Endothelial cell of umbilical vein (primary cell): Measurements from ENCODE around the gene FLRT1. TPM values are rescaled to one million over a fixed set of nuclear protein-coding genes. Genes with fewer than 3 reads are reported as not detected.

ENCODE experiments used
- BruUV-seq: library from RNA; stranded (reverse); fragments of 400-500 nt; replicated peaks from 2 replicates; lab custom pipeline; 2021; lab: Mats Ljungman, UMichigan
- CTCF ChIA-PET: fragments of 300-600, 350-600 bp; sonication (Branson Sonifier 250); formaldehyde crosslinking; loops from one replicate; lab custom pipeline; 2021; ENCODE audit warnings: antibody characterized with exemption, inconsistent platforms; lab: Charles Lee
- POLR2A ChIA-PET: fragments of 300-600, 350-600 bp; sonication (Branson Sonifier 250); formaldehyde crosslinking; loops from one replicate; lab custom pipeline; 2021; ENCODE audit warnings: antibody characterized with exemption, inconsistent platforms; lab: Charles Lee
- DNase-seq: peaks from one replicate; pipeline ENCODE4 v3.0.0-alpha.2; 2011; ENCODE audit warnings: low read depth, low spot score
- FAIRE-seq: peaks from 2 replicates; lab custom pipeline; 2011; peaks lifted over from hg19 to GRCh38; lab: Jason Lieb, UNC
- H2AFZ ChIP-seq: 2 replicates; pipeline ENCODE4 v1.6.0; 2012; ENCODE audit warnings: low read depth, low read length, control low read depth, inconsistent platforms
- H3K27ac ChIP-seq: 2 replicates; pipeline ENCODE4 v1.5.1; 2011; ENCODE audit warnings: low read depth, mild to moderate bottlenecking, control low read depth, low read length, moderate library complexity; ENCODE audit not compliant: insufficient read depth
- H3K27me3 ChIP-seq, 2 experiments: 2 replicates each; pipeline versions ENCODE4 v1.6.0 to v1.6.1; 2011; ENCODE audit warnings: low read length in 2 of 2, mixed read lengths in 1 of 2; ENCODE audit not compliant: control insufficient read depth in 2 of 2, insufficient read depth in 2 of 2
- H3K36me3 ChIP-seq, 2 experiments: 2 replicates in 1 of 2; 3 replicates in 1 of 2; pipeline ENCODE4 v1.5.1; 2011; ENCODE audit warnings: low read length in 2 of 2, mild to moderate bottlenecking in 1 of 2, moderate library complexity in 1 of 2; ENCODE audit not compliant: control insufficient read depth in 2 of 2, insufficient read depth in 2 of 2; ENCODE audit errors: extremely low read depth in 1 of 2
- H3K4me1 ChIP-seq: 3 replicates; pipeline ENCODE4 v1.5.1; 2011; ENCODE audit warnings: mild to moderate bottlenecking, low read length; ENCODE audit not compliant: control insufficient read depth, insufficient read depth; ENCODE audit errors: extremely low read depth
- H3K4me2 ChIP-seq: 2 replicates; pipeline ENCODE4 v1.6.1; 2011; ENCODE audit warnings: low read length, control low read depth, mixed read lengths; ENCODE audit not compliant: insufficient read depth
- H3K4me3 ChIP-seq, 3 experiments: fragments of 200-600 bp in 1 of 3; sonication (generic), shearing (Covaris generic) in 1 of 3; replicated peaks in 1 of 3; 2 replicates each; pipeline ENCODE4 v1.5.1; 2011 to 2016; ENCODE audit warnings: control low read depth in 3 of 3, low read length in 3 of 3, mild to moderate bottlenecking in 2 of 3, inconsistent platforms in 1 of 3, low read depth in 1 of 3, moderate library complexity in 1 of 3; ENCODE audit not compliant: insufficient read depth in 1 of 3
- H3K79me2 ChIP-seq: 2 replicates; pipeline ENCODE4 v1.6.0; 2012; ENCODE audit warnings: low read length, inconsistent platforms; ENCODE audit not compliant: control insufficient read depth, insufficient read depth
- H3K9ac ChIP-seq: replicated peaks from 2 replicates; pipeline ENCODE3; 2011; ENCODE audit warnings: low read length, control low read depth; ENCODE audit not compliant: insufficient read depth; ENCODE audit errors: extremely low read depth
- H3K9me1 ChIP-seq: replicated peaks from 3 replicates; pipeline ENCODE4 v1.6.0; 2011; ENCODE audit warnings: mild to moderate bottlenecking, low read length; ENCODE audit not compliant: control insufficient read depth, insufficient read depth; ENCODE audit errors: extremely low read depth
- H3K9me3 ChIP-seq: replicated peaks from 2 replicates; pipeline ENCODE4 v1.5.1; 2012; ENCODE audit warnings: low read length, inconsistent platforms; ENCODE audit not compliant: control insufficient read depth, insufficient read depth
- H4K20me1 ChIP-seq: replicated peaks from 2 replicates; pipeline ENCODE3; 2011; ENCODE audit warnings: mild to moderate bottlenecking, low read length; ENCODE audit not compliant: control insufficient read depth, insufficient read depth; ENCODE audit errors: extremely low read depth
- EZH2 ChIP-seq: IDR thresholded peaks from 2 replicates; pipeline ENCODE4 v1.6.1; 2012; ENCODE audit warnings: borderline replicate concordance, low read depth, mild to moderate bottlenecking, moderate library complexity, low read length, inconsistent platforms; ENCODE audit not compliant: severe bottlenecking
- FOS ChIP-seq: IDR thresholded peaks from 2 replicates; pipeline ENCODE4 v1.6.1; 2011; ENCODE audit warnings: mild to moderate bottlenecking, low read length, moderate library complexity, borderline replicate concordance; ENCODE audit not compliant: insufficient read depth
- GATA2 ChIP-seq: IDR thresholded peaks from 2 replicates; pipeline ENCODE4 v1.7.0; 2011; ENCODE audit warnings: low read depth, mild to moderate bottlenecking, moderate library complexity, mixed read lengths, low read length; ENCODE audit not compliant: insufficient read length, insufficient read depth
- JUN ChIP-seq: IDR thresholded peaks from 2 replicates; pipeline ENCODE4 v1.6.1; 2011; ENCODE audit warnings: borderline replicate concordance, low read depth; ENCODE audit not compliant: insufficient read length, insufficient read depth
- MYC ChIP-seq: IDR thresholded peaks from one replicate; pipeline ENCODE4 v1.6.1; 2011; ENCODE audit warnings: mild to moderate bottlenecking, low read depth, low read length
- POLR2A ChIP-seq: IDR thresholded peaks from 2 replicates; pipeline ENCODE4 v1.6.1; 2012; ENCODE audit warnings: low read depth, mild to moderate bottlenecking, control low read depth, low read length
- POLR2AphosphoS5 ChIP-seq: IDR thresholded peaks from 2 replicates; pipeline ENCODE4 v1.6.1; 2012; ENCODE audit warnings: low read depth, mild to moderate bottlenecking, control low read depth, low read length, moderate library complexity; ENCODE audit not compliant: insufficient read depth
- dilution Hi-C: fragments of 300-500 bp; cut with MboI; formaldehyde crosslinking; loops from one replicate; pipeline ENCODE4 v1.15.0; 2019; ENCODE audit warnings: low sequenced_read_pairs; ENCODE audit not compliant: extremely low pct_ligation_motif_present
- intact Hi-C: fragments of 100-400 bp; cut with micrococcal nuclease; formaldehyde crosslinking; loops from one replicate; pipeline ENCODE4 v1.10.0; 2022
- polyA plus RNA-seq, 4 experiments: library from polyadenylated mRNA; depleted of rRNA in 3 of 4; stranded (reverse) in 3 of 4; unstranded in 1 of 4; fragments of >200 nt; gene quantifications; 2 replicates each; pipeline versions ENCODE4 v1.2.1 to v1.2.3, GENCODE V29; 2011 to 2012; ENCODE audit warnings: missing spikeins in 1 of 4
- total RNA-seq: library from RNA; stranded (reverse); gene quantifications from 2 replicates; pipeline ENCODE4 v1.2.3, GENCODE V29; 2021
- TF ChIP-seq, protein P1 (sequence below), 2 donors: IDR thresholded peaks; 1 replicate in 1 of 2; 2 replicates in 1 of 2; pipeline ENCODE4 v1.5.1; 2011; ENCODE audit warnings: low read length in 2 of 2, mild to moderate bottlenecking in 2 of 2, moderate library complexity in 2 of 2, control low read depth in 1 of 2, inconsistent platforms in 1 of 2, low read depth in 1 of 2; ENCODE audit not compliant: insufficient read depth in 1 of 2; ENCODE audit errors: extremely low read depth in 1 of 2
- TF ChIP-seq, protein P2 (sequence below): IDR thresholded peaks from 2 replicates; pipeline ENCODE4 v1.6.1; 2011; ENCODE audit not compliant: insufficient read depth, insufficient read length

FLRT1 gene
- total and polyA plus RNA-seq, 2 donors (not counting 3 experiments of a cell fraction or from before 2014, with no cell fraction given) = not detected

DNA sequence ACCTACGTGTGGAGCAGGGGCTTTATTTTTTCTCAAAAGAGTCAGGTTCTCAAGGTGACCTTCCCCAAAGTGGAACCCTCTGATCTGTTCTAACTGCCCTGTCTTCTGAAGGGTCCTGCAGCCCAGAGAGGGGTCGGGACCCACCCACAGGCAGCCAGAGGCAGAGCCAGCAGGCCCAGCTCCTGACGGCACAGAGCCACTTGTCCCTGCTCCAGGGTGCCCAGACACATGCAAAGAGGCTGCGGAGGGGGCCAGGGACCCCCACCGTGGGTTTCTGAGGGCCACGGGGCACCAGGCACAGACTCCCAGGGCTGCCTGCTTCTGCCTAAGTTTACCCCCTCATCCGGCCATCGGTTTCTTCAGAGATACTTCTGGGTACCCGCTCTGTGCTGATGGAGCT is 37.1 kb downstream of the FLRT1 start:
- Histone ChIP-seq H3K9me1 (no peaks in the 10 kb centered on the region), H3K27ac (no peak overlapping the region), H3K4me3 (no peak overlapping the region), H3K9me3 (no peaks in the 10 kb centered on the region), H2AFZ (no peak overlapping the region), H3K9ac (no peak overlapping the region), H3K4me2 (no peak overlapping the region), H3K36me3 (no peaks in the 10 kb centered on the region), H3K79me2 (no peaks in the 10 kb centered on the region), H3K4me1 (no peaks in the 10 kb centered on the region), H3K27me3 (no peaks in the 10 kb centered on the region), H4K20me1 (no peaks in the 10 kb centered on the region)
- ChIA-PET CTCF (no interaction called here), POLR2A (no interaction called here)
- FAIRE-seq (no peak), DNase-seq (no peak)
- no peak for TF ChIP-seq GATA2
- no peak for TF ChIP-seq EZH2
- TF ChIP-seq POLR2AphosphoS5 = no peak
- no peak for TF ChIP-seq POLR2A
- TF ChIP-seq MYC = no peak
- TF ChIP-seq JUN = no peak
- TF ChIP-seq, protein P1, sequence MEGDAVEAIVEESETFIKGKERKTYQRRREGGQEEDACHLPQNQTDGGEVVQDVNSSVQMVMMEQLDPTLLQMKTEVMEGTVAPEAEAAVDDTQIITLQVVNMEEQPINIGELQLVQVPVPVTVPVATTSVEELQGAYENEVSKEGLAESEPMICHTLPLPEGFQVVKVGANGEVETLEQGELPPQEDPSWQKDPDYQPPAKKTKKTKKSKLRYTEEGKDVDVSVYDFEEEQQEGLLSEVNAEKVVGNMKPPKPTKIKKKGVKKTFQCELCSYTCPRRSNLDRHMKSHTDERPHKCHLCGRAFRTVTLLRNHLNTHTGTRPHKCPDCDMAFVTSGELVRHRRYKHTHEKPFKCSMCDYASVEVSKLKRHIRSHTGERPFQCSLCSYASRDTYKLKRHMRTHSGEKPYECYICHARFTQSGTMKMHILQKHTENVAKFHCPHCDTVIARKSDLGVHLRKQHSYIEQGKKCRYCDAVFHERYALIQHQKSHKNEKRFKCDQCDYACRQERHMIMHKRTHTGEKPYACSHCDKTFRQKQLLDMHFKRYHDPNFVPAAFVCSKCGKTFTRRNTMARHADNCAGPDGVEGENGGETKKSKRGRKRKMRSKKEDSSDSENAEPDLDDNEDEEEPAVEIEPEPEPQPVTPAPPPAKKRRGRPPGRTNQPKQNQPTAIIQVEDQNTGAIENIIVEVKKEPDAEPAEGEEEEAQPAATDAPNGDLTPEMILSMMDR (IDR thresholded peaks at IDR 0.05; ENCODE audit: extremely low read depth in 1 of 2, insufficient read depth in 1 of 2, low read depth in 1 of 2, low read length in 2 of 2) = no peak
- TF ChIP-seq, protein P2, sequence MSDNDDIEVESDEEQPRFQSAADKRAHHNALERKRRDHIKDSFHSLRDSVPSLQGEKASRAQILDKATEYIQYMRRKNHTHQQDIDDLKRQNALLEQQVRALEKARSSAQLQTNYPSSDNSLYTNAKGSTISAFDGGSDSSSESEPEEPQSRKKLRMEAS = no peak
- no peak for TF ChIP-seq FOS
- no TSS peak for BruUV-seq
- intact Hi-C loops (no loop called here), dilution Hi-C loops (no loop called here)
